ENCODE measurements around the gene MBD4. TPM values are rescaled to one million over a fixed set of nuclear protein-coding genes. Genes with fewer than 3 reads are reported as not detected.

The MBD4 gene
- total RNA-seq, 3 donors from 2014 or later (not counting 1 experiment from before 2014, with no cell fraction given): 46.4 to 55.6 (median 48.0) TPM

GRCh38 chr3:129473067-129473768 is 33.5 kb upstream of the MBD4 start:
- H3K27me3 ChIP-seq (ENCODE audit: control insufficient read depth, insufficient read depth, low read length): no peaks in the 10 kb centered on the region
- Mint-ChIP-seq H3K36me3 (peaks cover 11% of the 10 kb centered on the region), H3K4me3 (no peak overlapping the region), H3K9me3 (no peaks in the 10 kb centered on the region), H3K27ac (no peak overlapping the region), H3K4me1 (no peaks in the 10 kb centered on the region), H3K27me3 (ENCODE audit: low read depth in 2 of 2) (no peaks in the 10 kb centered on the region)
- intact Hi-C loops (cut with micrococcal nuclease): no loop called here
- H3K9me3 ChIP-seq (ENCODE audit: control insufficient read depth, insufficient read depth, low read length): no peaks in the 10 kb centered on the region
- WGBS (ENCODE audit: insufficient coverage): 93% methylated on average over 3 of the region's 4 CpGs
- peaks cover 3% of the 10 kb centered on the region for H3K36me3 ChIP-seq (ENCODE audit: control insufficient read depth, insufficient read depth, low read length)
- DNase-seq (no peak), ATAC-seq (no peak)
- no peak for TF ChIP-seq CTCF (IDR thresholded peaks at IDR 0.05)
- H3K27ac ChIP-seq (ENCODE audit: low read length): no peak overlapping the region
- H3K4me1 ChIP-seq (ENCODE audit: control insufficient read depth, insufficient read depth, low read length): no peaks in the 10 kb centered on the region
- no peak overlapping the region for H3K4me3 ChIP-seq (ENCODE audit: low read length)

- H3K36me3 ChIP-seq (ENCODE audit: control insufficient read depth, insufficient read depth, low read length): peaks cover 6% of the 10 kb centered on the region
- TF ChIP-seq CTCF (IDR thresholded peaks at IDR 0.05): no peak
- Mint-ChIP-seq H3K27me3 (ENCODE audit: low read depth in 2 of 2) (no peaks in the 10 kb centered on the region), H3K4me3 (no peak overlapping the region), H3K9me3 (no peaks in the 10 kb centered on the region), H3K36me3 (no peaks in the 10 kb centered on the region), H3K4me1 (no peaks in the 10 kb centered on the region), H3K27ac (no peak overlapping the region)
- intact Hi-C loops (cut with micrococcal nuclease): no loop called here
- H3K9me3 ChIP-seq (ENCODE audit: control insufficient read depth, insufficient read depth, low read length): no peaks in the 10 kb centered on the region
- H3K27ac ChIP-seq (ENCODE audit: low read length): no peak overlapping the region
- no peaks in the 10 kb centered on the region for H3K27me3 ChIP-seq (ENCODE audit: control insufficient read depth, insufficient read depth, low read length)
- ATAC-seq (no peak), DNase-seq (no peak)
- WGBS (ENCODE audit: insufficient coverage): 75% methylated on average over 1 of the region's 2 CpGs
- H3K4me3 ChIP-seq (ENCODE audit: low read length): no peak overlapping the region
- H3K4me1 ChIP-seq (ENCODE audit: control insufficient read depth, insufficient read depth, low read length): no peaks in the 10 kb centered on the region
Observed at GRCh38 chr3:129470861-129471260, 31.1 kb upstream of the MBD4 start.

- H3K27me3 ChIP-seq (ENCODE audit: control insufficient read depth, insufficient read depth, low read length): no peaks in the 10 kb centered on the region
- H3K36me3 ChIP-seq (ENCODE audit: control insufficient read depth, insufficient read depth, low read length): peaks cover 6% of the 10 kb centered on the region
- no peak for ATAC-seq
- WGBS (ENCODE audit: insufficient coverage): 87% methylated on average over 2 of the region's 2 CpGs
- intact Hi-C loops (cut with micrococcal nuclease): no loop called here
- no peaks in the 10 kb centered on the region for H3K4me1 ChIP-seq (ENCODE audit: control insufficient read depth, insufficient read depth, low read length)
- no peaks in the 10 kb centered on the region for H3K9me3 ChIP-seq (ENCODE audit: control insufficient read depth, insufficient read depth, low read length)
- no peak overlapping the region for H3K4me3 Mint-ChIP-seq
- H3K9me3 Mint-ChIP-seq: no peaks in the 10 kb centered on the region
- no peaks in the 10 kb centered on the region for H3K36me3 Mint-ChIP-seq
- no peaks in the 10 kb centered on the region for H3K27me3 Mint-ChIP-seq (ENCODE audit: low read depth in 2 of 2)
- no peak for TF ChIP-seq CTCF (IDR thresholded peaks at IDR 0.05)
- no peaks in the 10 kb centered on the region for H3K4me1 Mint-ChIP-seq
- DNase-seq: peak in 1 of 2 donors; percentile 17
- no peak overlapping the region for H3K4me3 ChIP-seq (ENCODE audit: low read length)
- no peak overlapping the region for H3K27ac ChIP-seq (ENCODE audit: low read length)
- H3K27ac Mint-ChIP-seq: no peak overlapping the region
Observed at GRCh38 chr3:129469026-129469425, 29.3 kb upstream of the MBD4 start.

GRCh38 chr3:129467932-129468331 is 28.2 kb upstream of the MBD4 start:
- 86% methylated on average over 1 of the region's 1 CpG for WGBS (ENCODE audit: insufficient coverage)
- Mint-ChIP-seq H3K9me3 (no peaks in the 10 kb centered on the region), H3K27ac (no peak overlapping the region), H3K36me3 (no peaks in the 10 kb centered on the region), H3K27me3 (ENCODE audit: low read depth in 2 of 2) (no peaks in the 10 kb centered on the region), H3K4me3 (no peak overlapping the region), H3K4me1 (no peaks in the 10 kb centered on the region)
- no peaks in the 10 kb centered on the region for H3K27me3 ChIP-seq (ENCODE audit: control insufficient read depth, insufficient read depth, low read length)
- H3K9me3 ChIP-seq (ENCODE audit: control insufficient read depth, insufficient read depth, low read length): no peaks in the 10 kb centered on the region
- no peak for TF ChIP-seq CTCF (IDR thresholded peaks at IDR 0.05)
- intact Hi-C loops (cut with micrococcal nuclease): no loop called here
- no peaks in the 10 kb centered on the region for H3K4me1 ChIP-seq (ENCODE audit: control insufficient read depth, insufficient read depth, low read length)
- H3K36me3 ChIP-seq (ENCODE audit: control insufficient read depth, insufficient read depth, low read length): peaks cover 6% of the 10 kb centered on the region
- ATAC-seq (no peak), DNase-seq (no peak)
- H3K4me3 ChIP-seq (ENCODE audit: low read length): no peak overlapping the region
- no peak overlapping the region for H3K27ac ChIP-seq (ENCODE audit: low read length)

Measured in natural killer cell (primary cell).